GM12878 (cell line): ENCODE results near the gene IMPG2.

Experiments used
- CTCF ChIP-seq, 3 experiments: IDR thresholded peaks in 2 of 3; conservative IDR thresholded peaks in 1 of 3; 2 replicates each; pipeline ENCODE4 v1.5.1; 2011; ENCODE audit warnings: low read depth in 3 of 3, low read length in 3 of 3, mild to moderate bottlenecking in 3 of 3, control low read depth in 2 of 3, moderate library complexity in 2 of 3, inconsistent platforms in 1 of 3, mixed read lengths in 1 of 3; ENCODE audit not compliant: control insufficient read depth in 2 of 3, insufficient read depth in 1 of 3; ENCODE audit errors: extremely low read depth in 1 of 3
- EP300 ChIP-seq, 2 experiments: fragments of 150-350 bp in 1 of 2; IDR thresholded peaks; 2 replicates each; pipeline ENCODE4 v1.6.1; 2011 to 2012; ENCODE audit warnings: low read depth in 2 of 2, low read length in 2 of 2, borderline replicate concordance in 1 of 2, improper control_type of control experiment in 1 of 2, inconsistent platforms in 1 of 2; ENCODE audit not compliant: control insufficient read depth in 1 of 2

DNA sequence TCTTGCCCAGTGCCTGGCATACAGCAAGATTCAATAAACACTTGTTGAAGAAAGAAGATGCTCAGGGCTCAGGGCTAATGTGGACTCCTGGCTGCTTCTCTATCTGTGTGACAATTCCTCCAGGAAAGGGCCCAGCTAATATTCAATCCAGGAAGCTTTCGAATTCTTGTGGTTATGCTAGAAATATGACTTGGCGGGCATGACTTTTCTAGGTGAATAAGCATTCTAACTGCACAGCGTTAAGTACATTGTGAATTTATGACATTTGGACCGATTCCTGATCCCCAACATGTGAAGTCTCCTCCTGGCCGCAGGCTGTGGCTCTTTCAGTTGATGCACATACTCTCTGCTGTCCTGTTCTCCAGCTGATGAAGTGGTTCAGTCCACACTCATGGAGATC, 117.0 kb downstream of the IMPG2 start:
- TF ChIP-seq EP300 (IDR thresholded peaks at IDR 0.05; ENCODE audit: borderline replicate concordance in 1 of 2, control insufficient read depth in 1 of 2, low read depth in 2 of 2, low read length in 2 of 2) (no peak), CTCF (IDR thresholded peaks at IDR 0.05 in 2 of 3, conservative IDR thresholded peaks at IDR 0.05 in 1 of 3; ENCODE audit: control insufficient read depth in 2 of 3, extremely low read depth in 1 of 3, insufficient read depth in 1 of 3, low read depth in 3 of 3, low read length in 3 of 3) (no peak)
